Neural progenitor cell (in vitro differentiated cells): ENCODE measurements around the gene GORASP1. TPM values are rescaled to one million over a fixed set of nuclear protein-coding genes. Genes with fewer than 3 reads are reported as not detected.

Source experiments
- DNase-seq: peaks from one replicate; pipeline ENCODE4 v3.0.0-alpha.2; 2016; ENCODE audit warnings: low spot score
- H2AFZ ChIP-seq: fragments of 200-600 bp; sonication (generic); replicated peaks from 2 replicates; pipeline ENCODE4 v1.6.1; 2016; ENCODE audit warnings: antibody characterized with exemption
- H3F3A ChIP-seq: fragments of 200-600 bp; sonication (generic); 2 replicates; pipeline ENCODE4 v1.6.1; 2016; ENCODE audit warnings: antibody characterized with exemption, low read depth
- H3K27ac ChIP-seq: fragments of 200-600 bp; sonication (generic); 2 replicates; pipeline ENCODE4 v1.5.1; 2016; ENCODE audit warnings: mild to moderate bottlenecking
- H3K27me3 ChIP-seq: fragments of 200-600 bp; sonication (generic); 2 replicates; pipeline ENCODE4 v1.6.1; 2016; ENCODE audit warnings: mild to moderate bottlenecking, moderate library complexity
- H3K36me3 ChIP-seq: fragments of 200-600 bp; sonication (generic); 2 replicates; pipeline ENCODE4 v1.5.1; 2016
- H3K4me1 ChIP-seq: fragments of 200-600 bp; sonication (generic); 2 replicates; pipeline ENCODE4 v1.6.1; 2016; ENCODE audit warnings: mixed run types
- H3K4me2 ChIP-seq: fragments of 200-600 bp; sonication (generic); 2 replicates; pipeline ENCODE4 v1.6.1; 2016
- H3K4me3 ChIP-seq: fragments of 200-600 bp; sonication (generic); 2 replicates; pipeline ENCODE4 v1.5.1; 2016
- H3K79me2 ChIP-seq: fragments of 200-600 bp; sonication (generic); 2 replicates; pipeline ENCODE4 v1.6.1; 2016; ENCODE audit warnings: low read depth
- H3K9ac ChIP-seq: fragments of 200-600 bp; sonication (generic); 2 replicates; pipeline ENCODE4 v1.6.1; 2016
- H3K9me3 ChIP-seq: fragments of 200-600 bp; sonication (generic); 2 replicates; pipeline ENCODE4 v1.5.1; 2016; ENCODE audit warnings: low read depth
- H4K20me1 ChIP-seq: fragments of 200-600 bp; sonication (generic); 2 replicates; pipeline ENCODE4 v1.6.1; 2016; ENCODE audit warnings: low read depth
- H3K27ac Mint-ChIP-seq: 3 replicates; pipeline ENCODE4 v1.8.0; 2021; ENCODE audit warnings: mixed read lengths
- H3K27me3 Mint-ChIP-seq: 2 replicates; pipeline ENCODE4 v1.8.0; 2022; ENCODE audit warnings: low read depth, mild to moderate bottlenecking, inconsistent platforms, moderate library complexity, mixed read lengths; ENCODE audit not compliant: insufficient read depth
- H3K36me3 Mint-ChIP-seq: 3 replicates; pipeline ENCODE4 v1.8.0; 2021; ENCODE audit warnings: mixed read lengths
- H3K4me1 Mint-ChIP-seq: 3 replicates; pipeline ENCODE4 v1.8.0; 2021; ENCODE audit warnings: mixed read lengths
- H3K4me3 Mint-ChIP-seq: 3 replicates; pipeline ENCODE4 v1.8.0; 2021; ENCODE audit warnings: mild to moderate bottlenecking, moderate library complexity, mixed read lengths
- H3K9me3 Mint-ChIP-seq: 3 replicates; pipeline ENCODE4 v1.8.0; 2020; ENCODE audit warnings: mixed read lengths
- EZH2 ChIP-seq: fragments of 200-600 bp; sonication (generic); IDR thresholded peaks from 2 replicates; pipeline ENCODE4 v1.6.1; 2017; ENCODE audit warnings: antibody characterized with exemption, mild to moderate bottlenecking, moderate library complexity
- EZH2phosphoT487 ChIP-seq: fragments of 200-600 bp; sonication (generic); IDR thresholded peaks from 2 replicates; pipeline ENCODE4 v1.6.1; 2017; ENCODE audit warnings: antibody characterized with exemption
- total RNA-seq: library from RNA; depleted of rRNA; stranded (reverse); fragments of >200 nt; gene quantifications from 2 replicates; pipeline ENCODE4 v1.2.3, GENCODE V29; 2015; ENCODE audit warnings: low replicate concordance
- TF ChIP-seq, protein P1 (sequence below): fragments of 200-600 bp; sonication (generic); IDR thresholded peaks from 2 replicates; pipeline ENCODE4 v1.5.1; 2017; ENCODE audit warnings: antibody characterized with exemption, mild to moderate bottlenecking

Gene GORASP1
- total RNA-seq, 1 donor from 2014 or later = 18.0 TPM

DNA sequence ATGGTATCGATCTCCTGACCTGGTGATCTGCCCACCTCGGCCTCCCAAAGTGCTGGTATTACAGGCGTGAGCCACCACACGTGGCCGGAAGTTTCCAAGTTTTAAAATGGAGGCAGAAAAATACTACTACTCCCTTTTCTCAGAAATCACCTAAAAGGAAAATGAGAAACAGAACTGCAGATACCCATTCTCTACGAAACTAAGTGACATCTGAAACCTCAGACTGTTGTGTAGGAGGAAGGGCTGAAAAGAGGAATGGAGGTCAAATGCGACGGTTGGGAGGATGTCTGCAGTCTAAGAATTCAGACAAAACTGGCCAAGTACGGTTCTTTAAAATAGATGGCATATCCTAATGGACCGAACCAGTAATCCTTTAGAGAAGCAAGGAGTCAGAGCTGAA is 31.5 kb downstream of the GORASP1 start:
- H3K36me3 Mint-ChIP-seq = peaks cover 26% of the 10 kb centered on the region
- no peaks in the 10 kb centered on the region for H3K79me2 ChIP-seq
- H3K27ac Mint-ChIP-seq = no peak overlapping the region
- H3K36me3 ChIP-seq = peaks cover 7% of the 10 kb centered on the region
- no peaks in the 10 kb centered on the region for H3K27me3 ChIP-seq
- H3K4me3 Mint-ChIP-seq = no peak overlapping the region
- no peaks in the 10 kb centered on the region for H3K27me3 Mint-ChIP-seq
- no peak overlapping the region for H3K27ac ChIP-seq
- H3K4me2 ChIP-seq = no peak overlapping the region
- no peak for DNase-seq
- no peaks in the 10 kb centered on the region for H3K9me3 Mint-ChIP-seq
- no peaks in the 10 kb centered on the region for H3K4me1 ChIP-seq
- no peak overlapping the region for H3K9ac ChIP-seq
- H3F3A ChIP-seq = no peaks in the 10 kb centered on the region
- H3K4me1 Mint-ChIP-seq = peaks cover 5% of the 10 kb centered on the region
- no peak overlapping the region for H2AFZ ChIP-seq
- TF ChIP-seq EZH2phosphoT487 (no peak), EZH2 (no peak)
- TF ChIP-seq, protein P1, sequence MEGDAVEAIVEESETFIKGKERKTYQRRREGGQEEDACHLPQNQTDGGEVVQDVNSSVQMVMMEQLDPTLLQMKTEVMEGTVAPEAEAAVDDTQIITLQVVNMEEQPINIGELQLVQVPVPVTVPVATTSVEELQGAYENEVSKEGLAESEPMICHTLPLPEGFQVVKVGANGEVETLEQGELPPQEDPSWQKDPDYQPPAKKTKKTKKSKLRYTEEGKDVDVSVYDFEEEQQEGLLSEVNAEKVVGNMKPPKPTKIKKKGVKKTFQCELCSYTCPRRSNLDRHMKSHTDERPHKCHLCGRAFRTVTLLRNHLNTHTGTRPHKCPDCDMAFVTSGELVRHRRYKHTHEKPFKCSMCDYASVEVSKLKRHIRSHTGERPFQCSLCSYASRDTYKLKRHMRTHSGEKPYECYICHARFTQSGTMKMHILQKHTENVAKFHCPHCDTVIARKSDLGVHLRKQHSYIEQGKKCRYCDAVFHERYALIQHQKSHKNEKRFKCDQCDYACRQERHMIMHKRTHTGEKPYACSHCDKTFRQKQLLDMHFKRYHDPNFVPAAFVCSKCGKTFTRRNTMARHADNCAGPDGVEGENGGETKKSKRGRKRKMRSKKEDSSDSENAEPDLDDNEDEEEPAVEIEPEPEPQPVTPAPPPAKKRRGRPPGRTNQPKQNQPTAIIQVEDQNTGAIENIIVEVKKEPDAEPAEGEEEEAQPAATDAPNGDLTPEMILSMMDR = no peak
- no peak overlapping the region for H3K4me3 ChIP-seq
- no peaks in the 10 kb centered on the region for H4K20me1 ChIP-seq
- no peaks in the 10 kb centered on the region for H3K9me3 ChIP-seq

DNA sequence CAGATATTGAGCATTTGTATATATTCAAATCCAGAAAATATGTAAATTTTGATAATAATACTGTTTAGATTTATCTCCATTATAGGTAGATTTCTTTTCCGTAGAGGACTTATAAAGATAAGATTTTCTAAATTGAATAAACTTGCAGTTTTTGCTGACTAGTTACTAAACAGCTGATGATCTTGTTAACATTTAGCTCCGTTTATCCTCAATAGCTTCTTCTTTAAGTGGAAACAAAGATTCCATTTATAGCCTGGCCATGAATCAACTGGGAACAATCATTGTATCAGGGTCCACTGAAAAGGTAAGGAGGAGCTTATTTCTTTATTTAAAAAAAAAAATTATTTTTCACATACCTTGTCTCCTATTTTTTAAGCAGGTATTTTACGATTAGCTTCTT is 38.9 kb downstream of the GORASP1 start:
- H4K20me1 ChIP-seq = peaks cover 14% of the 10 kb centered on the region
- H3K4me1 ChIP-seq = no peaks in the 10 kb centered on the region
- DNase-seq = no peak
- H3K4me1 Mint-ChIP-seq = peaks cover 5% of the 10 kb centered on the region
- no peak overlapping the region for H2AFZ ChIP-seq
- peaks cover 15% of the 10 kb centered on the region for H3K36me3 ChIP-seq
- TF ChIP-seq EZH2phosphoT487 = no peak
- no peak overlapping the region for H3K27ac Mint-ChIP-seq
- H3F3A ChIP-seq = no peaks in the 10 kb centered on the region
- peaks cover 24% of the 10 kb centered on the region for H3K79me2 ChIP-seq
- no peak overlapping the region for H3K4me3 ChIP-seq
- no peaks in the 10 kb centered on the region for H3K9me3 ChIP-seq
- no peaks in the 10 kb centered on the region for H3K9me3 Mint-ChIP-seq
- no peaks in the 10 kb centered on the region for H3K27me3 Mint-ChIP-seq
- no peak overlapping the region for H3K9ac ChIP-seq
- H3K27ac ChIP-seq = no peak overlapping the region
- no peaks in the 10 kb centered on the region for H3K27me3 ChIP-seq
- no peak overlapping the region for H3K4me3 Mint-ChIP-seq
- H3K4me2 ChIP-seq = no peak overlapping the region
- H3K36me3 Mint-ChIP-seq = peaks cover 20% of the 10 kb centered on the region

DNA sequence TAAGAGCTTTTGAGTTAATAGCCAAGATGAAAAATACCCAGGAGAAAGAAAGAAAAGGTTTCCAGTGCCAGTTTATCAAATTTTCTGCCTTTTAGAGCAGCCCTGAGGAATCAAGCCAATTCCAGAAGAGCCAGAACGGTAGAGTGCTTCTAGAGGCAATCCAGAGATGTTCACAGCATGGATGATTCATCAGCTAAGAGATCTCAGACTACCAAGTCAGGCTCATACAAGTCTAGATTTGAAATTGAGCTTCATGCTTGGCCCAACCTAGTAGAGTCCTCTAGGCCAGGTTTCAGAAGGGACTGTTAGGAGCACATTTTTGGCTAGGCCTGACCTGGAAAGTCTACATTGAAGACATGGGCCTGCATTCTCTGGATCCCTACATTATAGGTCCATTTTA is 40.1 kb downstream of the GORASP1 start:
- Histone ChIP-seq H3K9ac (no peak overlapping the region), H3K4me1 (peaks cover 2% of the 10 kb centered on the region), H3F3A (no peaks in the 10 kb centered on the region), H4K20me1 (peaks cover 25% of the 10 kb centered on the region), H3K36me3 (peaks cover 15% of the 10 kb centered on the region), H2AFZ (no peak overlapping the region), H3K9me3 (no peaks in the 10 kb centered on the region), H3K4me2 (no peak overlapping the region), H3K27me3 (no peaks in the 10 kb centered on the region), H3K4me3 (no peak overlapping the region), H3K27ac (no peak overlapping the region), H3K79me2 (peaks cover 36% of the 10 kb centered on the region)
- H3K27ac Mint-ChIP-seq = no peak overlapping the region
- H3K4me1 Mint-ChIP-seq = no peaks in the 10 kb centered on the region
- no peaks in the 10 kb centered on the region for H3K27me3 Mint-ChIP-seq
- TF ChIP-seq EZH2phosphoT487 = no peak
- no peak for DNase-seq
- H3K36me3 Mint-ChIP-seq = peaks cover 16% of the 10 kb centered on the region
- no peaks in the 10 kb centered on the region for H3K9me3 Mint-ChIP-seq
- no peak overlapping the region for H3K4me3 Mint-ChIP-seq

DNA sequence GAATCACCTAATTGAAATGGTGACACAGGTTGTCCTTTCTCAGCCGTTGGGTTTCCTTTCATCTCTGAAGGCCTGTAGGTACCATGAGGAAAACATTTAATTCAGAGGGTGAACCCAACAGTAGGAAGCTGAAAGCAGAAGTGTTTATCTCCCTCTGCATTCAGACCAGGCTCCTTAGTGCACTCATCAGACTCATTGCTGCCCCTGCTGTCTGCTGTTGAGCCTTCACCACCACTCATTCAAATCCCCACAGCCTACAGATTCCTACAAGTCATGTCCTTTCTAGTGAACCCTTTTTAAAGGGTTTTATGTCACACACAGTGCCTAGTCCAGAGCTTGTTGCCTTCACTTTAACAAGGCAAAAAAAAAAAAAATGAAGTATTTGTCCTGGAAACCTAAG is 42.2 kb downstream of the GORASP1 start:
- H3K27ac Mint-ChIP-seq = no peak overlapping the region
- H3K27me3 Mint-ChIP-seq = no peaks in the 10 kb centered on the region
- no peak for TF ChIP-seq EZH2
- TF ChIP-seq, protein P1 = peak; percentile 59
- no peaks in the 10 kb centered on the region for H3F3A ChIP-seq
- peaks cover 5% of the 10 kb centered on the region for H3K4me1 ChIP-seq
- no peak overlapping the region for H3K9ac ChIP-seq
- peaks cover 30% of the 10 kb centered on the region for H4K20me1 ChIP-seq
- peak; percentile 69 for DNase-seq
- H2AFZ ChIP-seq = no peak overlapping the region
- H3K9me3 Mint-ChIP-seq = no peaks in the 10 kb centered on the region
- H3K4me3 Mint-ChIP-seq = no peak overlapping the region
- peaks cover 57% of the 10 kb centered on the region for H3K79me2 ChIP-seq
- peaks cover 10% of the 10 kb centered on the region for H3K36me3 ChIP-seq
- H3K27ac ChIP-seq = peak overlapping the region; percentile 39
- no peak overlapping the region for H3K4me3 ChIP-seq
- no peaks in the 10 kb centered on the region for H3K27me3 ChIP-seq
- no peak overlapping the region for H3K4me2 ChIP-seq
- H3K4me1 Mint-ChIP-seq = no peaks in the 10 kb centered on the region
- peaks cover 8% of the 10 kb centered on the region for H3K36me3 Mint-ChIP-seq
- H3K9me3 ChIP-seq = no peaks in the 10 kb centered on the region
